Muscle of leg (tissue), 9 donors: Measurements from ENCODE around the gene GRK7. TPM values are rescaled to one million over a fixed set of nuclear protein-coding genes. Genes with fewer than 3 reads are reported as not detected.

Source experiments
- polyA plus RNA-seq, 8 donors: library from polyadenylated mRNA; unstranded; fragments of 120-200 nt; gene quantifications; one replicate each; pipeline versions ENCODE4 v1.2.1 to v1.2.3, GENCODE V29; 2013; ENCODE audit warnings: inconsistent platforms in 1 of 8, low replicate concordance in 1 of 8; ENCODE audit not compliant: insufficient read length in 8 of 8, insufficient read depth in 1 of 8
- total RNA-seq: library from RNA; stranded (reverse); fragments of 120-200 nt; gene quantifications from one replicate; pipeline ENCODE4 v1.2.4, GENCODE V29; 2013

GRK7 gene
- total and polyA plus RNA-seq, 9 donors: 0.04 to 0.13 (median 0.05) TPM; not detected in 4

Other genes starting within 250 kb of the GRK7 start
- 82.0 TPM for gene RNF7, start 25.1 kb upstream of the GRK7 start, total RNA-seq
- gene RNF7, start 25.1 kb upstream of the GRK7 start, polyA plus RNA-seq: 100 to 1,000 TPM in 1 of 8 donors, 10 to 100 TPM in 7; 79.6 to 100 (median 86.8) TPM
- 25.8 TPM for gene ATP1B3, start 113.2 kb downstream of the GRK7 start, total RNA-seq
- 100 to 1,000 TPM in 3 of 8 donors, 10 to 100 TPM in 5; 72.6 to 113 (median 88.9) TPM for gene ATP1B3, start 113.2 kb downstream of the GRK7 start, polyA plus RNA-seq